Upper lobe of left lung (tissue), 4 donors: ENCODE results near the gene OR5B21.

Experiments
- CTCF ChIP-seq, 6 experiments: fragments of 450-650 bp in 4 of 6; fragments of 200-600 bp in 2 of 6; sonication (generic) in 2 of 6; IDR thresholded peaks; one replicate each; pipeline ENCODE4 v1.5.1; 2016 to 2019; ENCODE audit warnings: antibody characterized with exemption in 6 of 6
- EP300 ChIP-seq, 4 donors: sonication (generic); formaldehyde crosslinking; IDR thresholded peaks; one replicate each; pipeline ENCODE4 v1.5.1; 2017; ENCODE audit warnings: antibody characterized with exemption in 4 of 4, control low read depth in 2 of 4
- POLR2A ChIP-seq, 4 donors: fragments of 450-650 bp; IDR thresholded peaks; one replicate each; pipeline ENCODE4 v1.5.1; 2016 to 2017; ENCODE audit warnings: antibody characterized with exemption in 4 of 4, mild to moderate bottlenecking in 2 of 4
- POLR2AphosphoS5 ChIP-seq, 2 donors: sonication (generic); formaldehyde crosslinking; IDR thresholded peaks; one replicate each; pipeline ENCODE4 v1.5.1; 2017; ENCODE audit warnings: antibody characterized with exemption in 2 of 2

GRCh38 chr11:58471892-58472291, 36.0 kb downstream of the OR5B21 start:
- TF ChIP-seq EP300 (IDR thresholded peaks at IDR 0.05) (no peak), POLR2AphosphoS5 (IDR thresholded peaks at IDR 0.05) (no peak), CTCF (IDR thresholded peaks at IDR 0.05) (no peak), POLR2A (IDR thresholded peaks at IDR 0.05) (no peak)
